Activated T-cell treated with anti-CD3 and anti-CD28 coated beads for 48 hours (primary cell): ENCODE measurements around the gene FTSJ1.

ENCODE experiments used
- DNase-seq: peaks from one replicate; pipeline ENCODE4 v3.0.0-alpha.2; 2020; ENCODE audit warnings: low read depth

Gene FTSJ1

DNA sequence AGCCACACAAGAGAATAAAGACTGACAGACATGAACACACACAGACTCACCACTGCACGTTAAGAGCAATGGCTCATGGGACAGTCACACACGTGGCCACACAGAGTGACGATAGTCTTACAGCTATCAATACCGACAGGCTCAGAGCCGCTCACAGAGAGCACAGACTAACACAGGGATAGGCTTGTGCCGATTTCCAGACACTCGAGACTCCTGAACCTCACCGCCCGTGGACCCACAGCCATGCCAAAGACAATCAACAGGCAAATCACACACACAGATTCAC, 5.2 kb upstream of the FTSJ1 start:
- no peak for DNase-seq

DNA sequence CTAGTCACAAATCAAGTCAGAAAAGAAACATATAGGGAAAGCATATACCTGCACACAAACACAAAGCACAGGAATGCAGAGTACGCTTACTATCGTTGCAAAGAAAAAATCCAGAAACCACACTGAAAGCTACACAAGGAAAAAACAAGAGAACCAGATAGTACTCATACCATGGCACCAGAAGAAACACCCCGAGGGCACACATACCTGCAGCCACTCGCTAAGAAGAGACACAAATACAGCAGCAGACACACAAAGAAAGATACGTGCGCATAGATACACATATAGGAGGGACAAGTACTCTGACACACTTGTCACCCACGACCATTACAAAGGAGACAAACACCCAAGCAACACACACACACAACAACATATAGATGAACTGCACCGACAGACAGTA, 4.5 kb upstream of the FTSJ1 start:
- no peak for DNase-seq

DNA sequence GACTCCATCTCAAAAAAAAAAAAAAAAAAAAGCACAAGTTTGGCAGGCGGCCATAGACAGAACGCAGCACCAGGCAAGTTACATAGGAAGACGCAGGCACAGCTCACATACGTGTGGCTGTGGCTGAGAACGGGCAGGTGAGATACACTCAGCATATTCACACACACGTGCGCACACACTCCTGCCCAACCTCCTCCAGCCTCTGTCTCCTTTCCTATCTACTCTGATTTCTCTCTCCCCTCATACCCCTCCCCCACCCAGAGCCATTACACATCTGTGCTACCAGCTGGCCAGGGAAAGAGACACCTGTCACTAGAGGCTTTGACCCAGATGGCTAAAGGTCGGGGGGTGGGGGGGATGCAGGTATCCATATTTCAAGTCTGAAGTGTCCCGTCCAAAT, 3.8 kb upstream of the FTSJ1 start:
- DNase-seq: no peak

DNA sequence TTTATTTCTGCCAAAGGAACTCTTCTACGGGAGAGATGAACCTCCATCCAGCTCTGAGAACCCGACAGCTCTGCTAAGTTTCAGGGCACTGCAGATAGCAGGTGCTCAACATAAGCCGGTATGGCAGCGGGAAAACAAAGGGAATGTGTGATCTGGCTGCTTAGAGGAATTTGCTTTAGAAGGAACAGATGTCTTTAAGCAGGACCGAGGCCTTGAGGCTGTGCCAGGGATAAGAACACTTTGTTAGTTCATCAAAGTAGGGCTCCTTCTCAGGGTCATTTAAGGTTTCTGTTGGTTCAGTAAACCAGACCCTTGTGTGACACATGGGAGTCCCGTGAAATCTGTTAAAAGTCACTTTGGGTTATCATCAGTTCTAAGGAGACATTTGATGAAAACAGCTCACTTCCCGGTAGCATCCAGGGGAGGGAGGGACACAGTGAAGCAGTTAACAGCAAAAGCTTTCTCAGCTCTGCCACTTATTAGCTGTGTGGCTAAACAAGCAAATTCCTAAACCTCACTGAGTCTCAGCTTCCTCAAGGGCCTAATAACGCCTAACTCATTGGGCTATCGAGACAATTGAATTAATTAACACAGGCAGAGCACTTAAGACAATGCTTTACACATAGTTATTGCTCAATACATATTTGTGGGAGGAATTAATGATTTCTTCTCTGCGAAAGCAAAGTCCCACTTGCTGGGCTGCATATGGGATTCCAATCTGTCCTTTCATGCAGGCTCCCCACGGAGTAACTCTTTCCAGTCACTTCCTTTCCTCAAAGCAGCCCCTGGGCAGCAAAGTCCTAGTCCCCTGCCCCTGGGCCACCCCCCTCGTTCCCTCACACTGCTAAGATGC, 2.9 kb upstream of the FTSJ1 start:
- no peak for DNase-seq

DNA sequence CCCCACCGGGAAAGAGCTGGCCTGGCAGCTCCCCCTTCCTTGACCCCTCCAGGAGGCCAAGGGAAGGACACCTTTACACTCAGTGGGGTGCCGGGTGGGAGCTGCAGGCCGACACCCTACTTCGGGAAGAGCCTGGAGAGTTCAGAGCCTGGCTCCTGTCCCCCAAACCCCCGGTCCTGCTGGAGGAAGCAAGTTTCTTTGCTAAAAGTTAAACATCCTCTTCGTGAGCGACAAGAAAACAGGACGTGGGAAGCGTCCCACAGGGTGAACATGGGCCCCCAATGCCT, 2.4 kb upstream of the FTSJ1 start:
- no peak for DNase-seq

DNA sequence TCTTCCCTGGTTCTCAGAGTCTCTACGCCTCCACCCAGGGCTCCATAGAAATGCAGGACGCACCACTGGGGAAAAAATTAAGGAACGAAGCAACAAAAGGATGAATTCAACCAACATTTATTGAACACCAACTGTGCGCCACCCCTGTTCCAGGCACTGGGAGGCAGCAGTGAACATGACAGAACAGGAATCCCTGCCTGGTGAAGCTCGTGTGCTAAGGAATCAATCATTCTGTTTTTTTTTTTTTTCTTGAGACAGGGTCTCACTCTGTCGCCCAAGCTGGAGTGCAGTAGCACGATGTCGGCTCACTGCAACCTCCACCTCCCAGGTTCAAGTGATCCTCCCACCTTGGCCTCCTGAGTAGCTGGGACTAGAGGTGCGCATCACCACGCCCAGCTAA, 1.9 kb upstream of the FTSJ1 start:
- DNase-seq: no peak

DNA sequence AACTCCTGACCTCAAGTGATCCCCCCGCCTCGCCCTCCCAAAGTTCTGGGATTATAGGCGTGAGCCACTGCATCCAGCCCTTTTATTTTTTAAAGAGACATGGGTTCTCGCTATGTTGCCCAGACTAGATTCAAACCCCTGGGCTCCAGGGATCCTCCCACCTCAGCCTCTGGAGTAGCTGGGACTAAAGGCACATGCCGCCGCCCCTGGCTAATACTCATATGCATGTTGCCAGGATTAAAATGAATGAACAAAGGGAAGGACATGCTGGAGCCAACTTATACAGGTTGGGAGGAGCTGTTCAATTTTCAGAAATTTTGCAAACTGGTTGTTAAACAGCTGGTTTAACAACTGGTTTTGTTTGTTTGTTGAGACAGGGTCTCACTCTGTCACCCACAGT, 1.4 kb upstream of the FTSJ1 start:
- DNase-seq: no peak

DNA sequence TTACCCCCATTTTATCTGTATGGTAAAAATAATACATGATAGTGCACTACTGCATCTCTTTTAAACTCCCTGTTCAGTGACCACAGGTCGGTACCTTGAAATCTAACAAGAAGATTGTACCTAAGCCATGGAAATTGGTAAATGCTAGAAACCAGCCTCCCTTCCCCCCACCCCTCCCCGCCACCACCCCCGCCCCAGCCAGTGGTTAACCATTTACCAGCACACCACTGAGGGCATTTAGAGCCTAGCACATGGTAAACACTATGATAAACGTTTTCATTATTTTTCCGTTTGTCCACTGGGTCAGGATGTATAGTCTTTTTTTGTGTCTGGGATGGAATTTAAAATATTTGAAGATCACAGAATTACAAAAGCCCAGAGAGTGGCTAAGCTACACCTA, 703 bp upstream of the FTSJ1 start:
- DNase-seq: no peak

DNA sequence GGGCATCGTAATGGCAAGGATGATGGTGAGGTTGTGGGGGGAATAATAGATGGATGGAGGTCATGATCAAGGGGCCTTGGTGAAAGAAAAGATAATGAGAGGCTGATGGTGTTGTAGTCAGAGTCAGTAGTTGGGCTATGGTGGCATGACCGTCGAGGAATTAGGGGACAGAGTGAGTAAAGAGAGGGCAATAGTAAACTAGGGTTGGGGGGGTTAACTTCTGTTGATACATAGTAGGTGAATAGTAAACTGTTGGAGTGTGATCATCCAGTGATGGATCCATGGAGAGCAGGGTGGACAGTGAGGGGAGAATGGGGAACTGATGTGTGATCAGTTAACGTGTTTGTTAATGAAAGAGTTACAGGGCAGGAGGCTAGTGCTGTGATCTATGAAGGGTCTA, 920 bp downstream of the FTSJ1 start:
- DNase-seq: no peak

DNA sequence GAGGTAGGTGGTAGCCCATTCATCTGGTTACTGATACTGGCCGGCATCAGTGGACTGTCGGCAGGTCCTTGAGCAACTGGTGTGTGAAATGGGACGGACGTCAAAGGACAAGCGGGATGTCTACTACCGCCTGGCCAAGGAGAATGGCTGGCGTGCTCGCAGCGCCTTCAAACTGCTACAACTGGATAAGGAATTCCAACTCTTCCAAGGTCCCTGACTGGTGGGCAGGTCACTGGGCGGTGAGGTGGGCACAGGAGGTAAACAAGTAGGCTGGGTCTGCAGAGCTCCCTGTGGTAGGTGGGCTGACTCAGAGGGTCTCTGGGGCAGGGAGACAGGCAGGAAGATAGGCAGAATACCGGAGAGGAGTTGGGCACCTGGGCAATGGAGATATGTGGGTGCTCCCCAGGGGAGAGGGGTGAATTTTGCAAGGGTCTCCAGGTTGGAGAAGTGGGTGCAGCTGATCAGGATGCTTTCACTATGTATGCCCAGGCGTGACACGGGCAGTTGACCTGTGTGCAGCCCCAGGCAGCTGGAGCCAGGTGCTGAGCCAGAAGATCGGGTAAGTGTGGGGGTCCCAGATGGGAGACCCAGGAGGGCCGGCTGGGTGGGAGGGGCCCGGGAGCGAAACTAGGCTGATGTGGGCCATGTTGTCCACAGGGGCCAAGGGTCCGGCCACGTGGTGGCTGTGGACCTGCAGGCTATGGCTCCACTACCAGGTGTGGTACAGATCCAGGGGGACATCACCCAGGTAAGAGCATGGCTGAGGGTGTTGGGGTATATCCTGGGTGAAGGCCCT, 2.2 kb downstream of the FTSJ1 start:
- DNase-seq: no peak

DNA sequence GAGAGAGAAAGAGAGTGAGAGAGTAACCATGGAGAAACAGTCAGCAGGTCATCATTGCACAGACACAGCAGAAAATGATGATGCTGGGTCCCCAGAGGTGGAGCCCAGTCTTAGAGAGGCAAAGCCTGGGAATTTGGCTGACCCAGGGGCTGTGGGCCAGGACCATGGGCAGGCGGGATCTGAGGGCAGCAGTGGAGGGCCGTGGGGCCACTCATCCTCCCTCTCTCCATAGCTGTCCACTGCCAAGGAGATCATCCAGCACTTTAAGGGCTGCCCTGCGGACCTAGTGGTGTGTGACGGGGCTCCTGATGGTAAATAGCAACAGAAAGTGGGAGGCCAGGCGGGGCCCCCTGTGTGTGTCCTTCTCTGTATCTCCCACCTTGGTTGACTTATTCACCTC, 2.8 kb downstream of the FTSJ1 start:
- DNase-seq: no peak

DNA sequence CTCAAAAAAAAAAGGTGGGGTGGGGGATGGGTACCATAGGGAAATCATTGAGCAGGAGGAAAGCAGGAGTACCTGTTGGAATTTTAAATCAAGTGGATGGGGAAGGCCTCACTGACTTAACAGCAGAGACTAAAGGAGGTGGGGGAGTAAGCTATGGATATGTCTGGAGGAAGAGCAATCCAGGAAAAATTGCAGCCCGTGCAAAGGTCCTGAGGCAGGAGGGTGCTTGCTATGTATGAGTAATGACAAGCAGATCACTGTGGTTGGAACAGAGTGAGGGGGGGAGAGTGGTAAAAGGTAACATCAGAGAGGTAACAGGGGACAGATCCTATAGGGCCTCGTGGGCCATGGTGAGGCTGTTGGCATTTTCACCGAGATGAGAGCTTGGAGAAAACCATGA, 4.1 kb downstream of the FTSJ1 start:
- DNase-seq: no peak

DNA sequence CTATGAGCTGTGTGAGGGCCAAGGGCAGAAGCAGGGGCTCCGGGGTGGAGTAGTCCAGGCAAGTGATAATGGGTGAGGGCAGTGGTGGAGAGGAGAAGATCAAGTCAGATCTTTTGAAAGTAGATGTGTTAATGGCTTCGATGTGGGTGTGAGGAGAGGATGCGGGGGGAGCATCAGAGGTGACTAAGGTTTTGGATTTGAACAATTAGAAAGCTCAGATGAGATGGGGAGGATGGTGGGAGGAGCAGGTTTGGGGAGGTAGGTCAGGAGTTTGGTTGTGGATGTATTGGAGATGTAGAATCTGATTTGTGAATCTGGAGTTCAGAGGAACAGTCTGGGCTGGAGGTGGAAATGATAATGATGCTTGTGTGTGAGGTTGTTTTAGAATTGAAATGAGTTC, 4.6 kb downstream of the FTSJ1 start:
- no peak for DNase-seq

DNA sequence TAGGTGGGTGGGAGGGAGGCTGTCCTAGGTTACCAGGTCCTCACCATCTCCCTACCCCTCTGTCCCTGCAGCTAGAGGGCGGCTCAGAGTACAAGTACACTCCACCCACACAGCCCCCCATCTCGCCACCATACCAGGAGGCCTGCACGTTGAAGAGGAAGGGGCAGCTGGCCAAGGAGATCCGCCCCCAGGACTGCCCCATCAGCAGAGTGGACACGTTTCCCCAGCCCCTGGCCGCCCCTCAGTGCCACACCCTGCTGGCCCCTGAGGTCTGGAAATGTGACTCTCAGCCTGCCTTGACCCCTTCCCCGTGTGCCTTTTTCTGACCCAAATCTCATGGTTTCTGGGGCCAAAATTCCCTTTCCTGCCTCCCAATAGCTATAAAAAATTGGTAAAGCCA, 6.5 kb downstream of the FTSJ1 start:
- DNase-seq: no peak

DNA sequence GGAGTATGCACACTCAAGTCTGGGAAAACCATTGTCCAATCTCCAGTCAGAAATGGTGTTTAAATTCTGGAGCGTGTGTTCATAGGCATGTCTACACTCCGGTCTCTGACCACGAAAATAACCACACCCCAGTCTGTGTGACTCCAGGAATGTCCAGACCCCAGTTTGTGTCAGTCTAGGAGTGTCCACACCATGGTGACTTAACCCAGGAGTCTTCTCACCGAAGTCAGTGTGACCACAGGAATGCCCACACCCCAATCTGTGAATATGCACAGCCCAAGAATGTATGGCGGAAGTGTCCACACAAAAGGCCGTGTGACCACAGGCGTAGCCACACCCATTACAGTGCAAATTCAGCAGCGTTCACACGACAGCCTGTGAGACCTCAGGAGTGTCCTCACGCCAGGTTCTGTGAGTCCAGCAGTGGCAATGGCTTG, 11.4 kb downstream of the FTSJ1 start:
- no peak for DNase-seq

DNA sequence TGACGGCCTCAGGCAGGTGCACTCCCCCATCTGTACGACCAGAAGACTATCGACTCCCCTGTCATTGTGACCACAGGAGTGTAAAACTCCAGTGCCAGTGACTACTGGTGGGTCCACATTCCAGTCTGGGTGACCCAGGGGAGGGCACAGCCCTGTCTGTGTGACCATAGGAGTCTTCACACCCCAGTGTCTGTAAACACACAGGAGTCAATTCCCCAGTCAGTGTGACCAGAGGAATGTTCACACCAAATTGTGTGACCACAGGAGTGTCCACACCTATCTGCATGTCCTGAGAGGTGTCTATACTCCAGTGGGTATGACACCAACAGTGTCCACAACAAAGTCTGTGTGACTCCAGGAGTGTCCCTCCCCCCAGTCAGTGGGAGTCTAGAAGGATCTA, 12.0 kb downstream of the FTSJ1 start:
- DNase-seq: no peak

DNA sequence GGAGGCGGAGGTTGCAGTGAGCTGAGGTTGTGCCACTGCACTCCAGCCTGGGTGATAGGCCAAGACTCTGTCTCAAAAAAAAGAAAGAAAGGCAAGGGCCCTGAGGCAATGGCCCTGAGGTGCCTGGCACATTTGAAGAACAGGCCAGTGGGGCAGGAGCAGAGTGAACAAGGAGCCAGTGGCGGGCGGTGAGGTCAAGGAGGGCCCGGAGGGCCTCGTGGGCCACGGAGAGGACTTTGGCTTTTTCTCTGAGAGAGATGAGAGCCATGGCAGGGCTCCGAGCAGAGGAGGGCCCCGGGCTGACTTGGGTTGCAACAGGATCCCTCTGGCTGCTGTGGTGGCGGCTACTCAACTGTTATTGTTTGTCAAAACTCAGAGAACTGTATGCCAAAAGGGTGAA, 13.3 kb downstream of the FTSJ1 start:
- no peak for DNase-seq

DNA sequence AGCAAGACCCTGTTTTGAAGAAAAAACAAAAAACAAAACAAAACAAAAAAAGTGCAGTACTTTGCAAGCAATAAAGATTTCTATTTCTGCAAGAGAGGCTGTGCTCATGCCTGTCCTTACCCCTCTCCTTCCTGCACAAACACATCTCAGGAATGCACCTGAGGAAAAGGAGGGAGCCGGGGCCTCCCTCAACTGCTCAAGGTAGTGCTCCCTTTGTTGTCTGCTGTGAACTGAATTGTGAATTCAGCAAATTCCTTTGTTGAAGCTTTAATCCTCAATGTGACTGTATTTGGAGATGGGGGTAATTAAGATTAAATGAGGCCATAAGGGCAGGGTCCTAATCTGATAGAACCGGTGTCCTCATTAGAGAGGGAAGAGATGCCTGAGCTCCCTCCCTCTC, 13.9 kb downstream of the FTSJ1 start:
- no peak for DNase-seq

DNA sequence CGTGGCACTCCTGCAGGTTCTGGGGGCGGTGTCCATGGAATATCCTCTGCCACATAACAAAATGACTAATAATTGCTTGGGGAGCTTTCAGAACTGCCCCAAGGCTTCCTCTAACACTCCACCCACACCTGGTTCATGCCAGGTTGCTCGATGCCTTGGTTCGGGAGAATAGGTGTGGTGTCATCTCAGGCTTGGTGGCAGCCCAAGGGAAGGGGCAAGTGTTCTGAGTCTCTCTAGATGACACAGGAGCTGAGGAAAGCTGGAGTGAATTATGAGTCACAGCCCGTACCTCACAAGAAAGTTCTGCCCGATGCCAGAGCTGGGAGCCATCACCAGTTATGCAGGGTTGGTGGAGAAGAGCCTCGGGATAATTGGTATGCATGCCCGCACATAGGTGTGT, 14.7 kb downstream of the FTSJ1 start:
- DNase-seq: no peak

DNA sequence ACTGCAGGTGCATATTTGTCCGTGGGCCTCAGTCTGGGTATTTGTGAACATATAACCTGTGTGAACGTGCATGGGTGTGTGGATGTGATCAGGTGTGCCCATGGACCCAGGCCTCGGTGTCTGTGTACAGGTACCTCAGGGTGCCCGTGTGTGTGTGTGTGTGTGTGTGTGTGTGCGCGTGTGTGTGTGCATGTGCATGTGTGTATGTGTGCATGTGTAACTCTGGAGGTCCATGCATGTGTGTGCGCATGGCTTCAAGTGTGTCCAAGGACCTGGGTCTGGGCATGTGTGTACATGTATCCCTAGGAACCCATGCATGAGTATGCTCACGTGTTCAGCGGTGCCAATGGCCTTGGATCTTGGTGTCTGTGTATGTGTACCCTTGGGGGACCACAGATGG, 15.8 kb downstream of the FTSJ1 start:
- no peak for DNase-seq

DNA sequence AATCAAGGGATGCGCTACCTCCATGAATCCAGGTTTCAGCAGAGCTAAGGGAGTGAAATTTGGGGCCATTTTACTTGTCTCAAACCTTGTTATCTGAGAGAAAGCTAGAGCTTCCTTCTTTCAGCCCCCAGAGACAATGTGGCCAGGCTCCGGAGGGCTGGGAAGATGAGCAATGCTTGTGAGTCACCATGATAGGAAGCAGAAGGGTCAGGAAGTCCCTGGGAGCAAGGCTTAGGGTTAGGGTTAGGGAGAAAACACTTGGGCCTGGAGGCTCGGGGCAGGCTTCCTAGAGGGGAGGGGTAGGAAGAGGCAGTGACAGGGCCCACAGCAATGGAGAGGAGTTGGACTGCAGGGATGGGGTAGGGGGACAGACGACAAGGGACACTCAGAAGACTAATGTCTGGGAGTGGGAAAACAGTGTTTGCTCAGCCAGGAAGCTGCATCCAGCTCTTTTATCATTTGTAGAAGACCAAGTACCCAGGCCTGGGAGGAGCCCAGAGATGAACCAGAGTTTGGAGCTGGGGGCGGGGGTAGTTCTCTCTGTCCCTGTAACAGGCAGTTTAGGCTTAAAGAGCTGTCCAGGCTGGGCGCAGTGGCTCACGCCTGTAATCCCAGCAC, 16.4 kb downstream of the FTSJ1 start:
- DNase-seq: no peak

DNA sequence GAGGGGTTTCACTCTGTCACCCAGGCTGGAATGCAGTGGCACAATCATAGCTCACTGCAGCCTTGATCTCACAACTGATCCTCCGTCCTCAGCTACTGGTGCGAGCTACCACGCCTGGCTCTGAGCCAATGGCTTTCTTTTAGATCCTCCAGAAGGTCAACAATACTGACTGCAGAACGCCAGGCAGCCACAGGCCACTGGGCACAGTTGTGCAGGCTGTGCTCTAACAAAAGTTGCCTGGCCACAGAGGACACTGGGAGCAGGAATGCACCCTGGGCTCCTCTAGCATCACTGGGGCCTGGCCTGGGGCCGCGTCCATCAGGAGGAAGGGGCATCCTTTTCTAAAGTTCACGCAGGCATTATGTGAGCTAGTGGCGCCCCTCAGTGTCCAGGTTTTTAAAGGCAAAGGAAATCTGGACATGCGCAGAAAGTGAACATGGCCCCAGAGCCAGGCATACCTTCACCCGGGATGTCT, 17.9 kb downstream of the FTSJ1 start:
- DNase-seq: no peak

DNA sequence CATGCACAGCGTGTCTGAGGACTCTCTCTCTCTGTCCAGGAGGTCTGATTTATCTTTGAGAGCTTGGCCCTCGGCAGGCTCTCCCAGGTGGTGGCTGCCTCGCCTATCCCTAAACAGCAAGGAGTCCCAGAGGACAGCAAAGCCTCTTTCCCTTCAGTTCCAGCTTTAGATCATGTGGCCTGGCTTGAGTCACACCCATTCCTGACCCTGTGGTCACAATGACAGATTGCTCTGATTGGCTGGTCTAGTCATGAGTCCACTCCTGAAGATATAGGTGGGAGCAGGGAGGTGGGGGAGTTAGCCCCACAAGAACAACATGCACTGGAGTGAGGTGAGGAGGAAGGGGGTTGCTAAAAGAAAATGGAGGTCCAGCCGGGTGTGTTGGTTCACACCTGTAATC, 20.7 kb downstream of the FTSJ1 start:
- no peak for DNase-seq

DNA sequence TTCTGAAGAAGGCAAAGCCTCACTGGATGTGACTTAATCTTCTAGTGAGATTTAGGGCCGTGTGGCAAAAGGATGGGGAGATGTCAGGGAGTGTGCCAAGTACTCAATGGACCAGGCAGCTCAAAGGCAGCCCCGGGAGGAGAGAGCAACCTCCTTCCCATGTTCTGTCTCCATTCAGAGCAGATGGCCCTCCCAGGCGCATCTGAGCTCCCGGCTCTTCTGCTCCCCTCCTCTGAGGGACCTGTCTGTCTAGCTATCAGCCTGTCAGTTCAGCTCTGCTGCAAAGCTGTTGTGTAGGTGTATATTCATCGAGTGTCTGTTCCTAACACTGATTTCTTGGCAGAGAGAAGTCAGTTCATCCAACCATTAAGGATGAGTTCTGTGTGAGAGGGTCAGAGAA, 21.9 kb downstream of the FTSJ1 start:
- no peak for DNase-seq
